ENCODE results near the gene ACAP2.

Gene ACAP2

GRCh38 chr3:195385526-195385925 is 57.3 kb downstream of the ACAP2 start:
- DNase-seq (ENCODE audit: low read depth in 1 of 2, low spot score in 1 of 2), result no peak
- TF ChIP-seq POLR2AphosphoS5 (IDR thresholded peaks at IDR 0.05; ENCODE audit: low read depth), result no peak
- no peak for TF ChIP-seq GABPA (IDR thresholded peaks at IDR 0.05; ENCODE audit: low read depth)
- no peak for TF ChIP-seq CTCF (IDR thresholded peaks at IDR 0.05; ENCODE audit: insufficient read depth, low read length)
- no peak for TF ChIP-seq SPI1 (IDR thresholded peaks at IDR 0.05; ENCODE audit: borderline replicate concordance, low read depth)
- TF ChIP-seq REST (IDR thresholded peaks at IDR 0.05; ENCODE audit: insufficient replicate concordance, low read depth), result no peak
- Histone ChIP-seq H3K27me3 (ENCODE audit: insufficient read depth, poor library complexity, severe bottlenecking) (no peaks in the 10 kb centered on the region), H3K4me3 (replicated peaks; ENCODE audit: insufficient read depth, low read length) (no peak overlapping the region), H3K27ac (replicated peaks) (no peak overlapping the region)

DNA sequence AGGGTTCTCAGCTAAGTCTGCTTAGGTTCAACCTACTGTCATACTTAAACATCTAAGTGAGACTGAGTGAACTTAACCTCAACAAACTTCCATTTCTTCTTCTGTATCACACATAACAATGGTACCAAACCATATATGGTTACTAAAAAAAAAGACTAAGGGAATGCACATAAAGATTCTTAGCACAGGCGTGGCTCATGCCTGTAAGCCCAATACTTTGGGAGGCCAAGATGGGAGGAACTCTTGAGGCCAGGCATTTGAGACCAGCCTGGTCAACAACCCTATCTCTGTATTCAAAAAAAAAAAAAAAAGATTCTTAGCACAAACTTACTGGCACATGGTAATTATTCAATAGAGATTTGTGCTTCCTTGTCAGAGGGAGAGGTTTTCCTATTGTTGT is 57.9 kb downstream of the ACAP2 start:
- Histone ChIP-seq H3K27ac (replicated peaks) (no peak overlapping the region), H3K4me3 (replicated peaks; ENCODE audit: insufficient read depth, low read length) (no peak overlapping the region), H3K27me3 (ENCODE audit: insufficient read depth, poor library complexity, severe bottlenecking) (no peaks in the 10 kb centered on the region)
- TF ChIP-seq POLR2AphosphoS5 (IDR thresholded peaks at IDR 0.05; ENCODE audit: low read depth), result no peak
- TF ChIP-seq REST (IDR thresholded peaks at IDR 0.05; ENCODE audit: insufficient replicate concordance, low read depth), result no peak
- no peak for TF ChIP-seq SPI1 (IDR thresholded peaks at IDR 0.05; ENCODE audit: borderline replicate concordance, low read depth)
- no peak for TF ChIP-seq GABPA (IDR thresholded peaks at IDR 0.05; ENCODE audit: low read depth)
- TF ChIP-seq CTCF (IDR thresholded peaks at IDR 0.05; ENCODE audit: insufficient read depth, low read length), result no peak
- DNase-seq (ENCODE audit: low read depth in 1 of 2, low spot score in 1 of 2), result no peak

DNA sequence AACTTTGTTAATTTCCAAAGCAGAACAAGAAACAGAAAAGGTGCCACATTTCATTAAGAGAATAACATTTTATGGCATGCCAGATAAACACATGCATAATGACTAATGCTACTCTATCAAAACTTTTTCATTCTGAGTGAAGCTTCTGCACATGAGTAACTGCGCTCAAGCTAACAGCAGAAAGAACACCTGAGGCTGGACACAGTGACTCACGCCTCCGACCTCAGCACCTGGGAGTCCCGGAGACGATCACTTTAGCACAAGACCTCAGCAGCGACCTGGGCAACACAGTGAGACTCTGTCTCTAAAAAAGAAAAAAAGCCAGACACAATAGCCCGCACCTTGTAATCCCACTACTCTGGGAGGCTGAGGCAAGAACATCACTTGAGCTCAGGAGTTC is 70.6 kb downstream of the ACAP2 start:
- DNase-seq (ENCODE audit: low read depth in 1 of 2, low spot score in 1 of 2), result no peak
- Histone ChIP-seq H3K27ac (replicated peaks) (no peak overlapping the region), H3K27me3 (ENCODE audit: insufficient read depth, poor library complexity, severe bottlenecking) (no peaks in the 10 kb centered on the region), H3K4me3 (replicated peaks; ENCODE audit: insufficient read depth, low read length) (no peak overlapping the region)
- TF ChIP-seq REST (IDR thresholded peaks at IDR 0.05; ENCODE audit: insufficient replicate concordance, low read depth) (no peak), SPI1 (IDR thresholded peaks at IDR 0.05; ENCODE audit: borderline replicate concordance, low read depth) (no peak)
